Measurements from ENCODE around the gene FOXC2.
"Not testable (repeated sequence)": the region's sequence is repeated elsewhere in the genome, so short reads cannot be mapped to it uniquely, and the experiment has no call there.

Gene FOXC2

GRCh38 chr16:86575095-86575685, 8.6 kb downstream of the FOXC2 start:
- no peak for DNase-seq

DNA sequence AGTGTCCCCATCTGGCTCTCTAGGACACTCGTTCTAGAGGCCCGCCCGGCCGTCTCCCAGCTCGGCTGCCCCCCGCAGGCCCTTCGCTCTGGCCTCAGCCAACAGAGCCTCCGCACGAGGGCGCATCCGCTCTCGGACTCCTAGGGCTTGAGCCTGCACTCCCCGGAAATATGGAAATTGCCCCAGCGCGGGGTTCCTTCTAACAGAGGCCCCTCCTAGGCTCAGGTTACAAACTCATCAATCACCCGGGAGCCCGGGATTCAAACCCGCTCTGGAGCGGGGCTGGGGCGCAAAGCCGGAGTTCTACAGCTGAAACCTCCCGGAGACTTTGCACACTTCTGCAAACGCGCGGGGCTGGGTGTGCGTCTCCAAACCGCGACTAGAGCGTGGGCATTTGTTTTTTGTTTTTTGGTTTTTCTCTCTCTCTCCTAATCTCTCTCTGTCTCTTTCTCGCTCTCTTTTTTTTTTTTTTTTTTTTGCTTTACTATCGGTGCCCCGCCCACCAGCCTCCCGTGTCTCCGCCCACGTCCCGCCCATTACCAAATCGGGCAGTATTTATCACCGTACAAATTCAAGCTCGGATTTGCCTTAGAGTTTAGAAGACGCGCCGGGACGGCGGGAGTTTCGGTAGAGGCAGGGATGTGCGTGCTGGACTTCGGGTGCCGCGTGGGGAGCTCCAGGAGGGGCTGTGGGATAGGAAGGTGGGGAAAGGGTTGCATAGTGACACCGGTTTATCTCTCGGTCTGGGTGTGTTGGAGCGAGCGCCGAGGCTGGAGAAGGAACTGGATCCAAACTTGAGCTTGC, 9.3 kb downstream of the FOXC2 start:
- DNase-seq, result no peak

DNA sequence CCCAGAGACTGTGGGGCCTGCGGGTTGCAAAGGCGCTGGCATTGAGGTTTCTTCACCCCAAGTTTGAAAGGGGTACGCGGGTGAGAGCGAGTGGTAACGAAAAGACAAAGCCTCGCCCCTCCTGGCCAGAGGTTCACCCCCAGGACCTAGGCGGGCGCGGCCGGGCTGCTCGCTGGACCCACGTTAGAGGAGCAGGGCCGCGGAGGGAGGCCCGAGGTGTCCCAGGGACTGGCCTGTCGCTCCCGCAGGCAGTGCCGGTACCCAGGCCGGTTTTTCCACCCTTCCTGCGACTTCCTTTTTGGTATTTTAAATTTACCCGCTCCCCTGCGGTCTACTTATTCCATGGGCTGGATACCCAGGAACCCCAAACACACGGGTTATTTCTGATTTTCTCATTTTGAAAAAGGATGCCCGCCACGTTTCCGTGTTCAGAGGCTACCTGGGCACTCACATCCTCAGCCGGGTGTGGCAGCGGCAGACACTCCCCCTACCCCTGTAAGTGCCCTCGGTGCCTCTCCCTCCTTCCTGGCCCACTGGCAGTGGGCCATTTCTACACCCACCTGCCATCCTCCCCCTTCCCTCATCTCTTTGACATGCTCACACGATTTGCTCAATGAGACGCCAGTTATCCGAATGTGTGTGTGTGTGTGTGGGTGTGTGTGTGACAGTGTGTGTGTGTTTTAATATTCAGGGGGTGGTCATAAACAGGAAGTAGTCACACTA, 10.1 kb downstream of the FOXC2 start:
- no peak for DNase-seq

- no peak for DNase-seq
Observed at GRCh38 chr16:86577314-86577971, 10.8 kb downstream of the FOXC2 start.

- no peak for DNase-seq
Observed at GRCh38 chr16:86578061-86578599, 11.5 kb downstream of the FOXC2 start, which contains the start of gene FOXL1. Gene FOXL1 (plus strand): TSS chr16:86578549. CDS start chr16:86578724, 175 bp downstream.

DNA sequence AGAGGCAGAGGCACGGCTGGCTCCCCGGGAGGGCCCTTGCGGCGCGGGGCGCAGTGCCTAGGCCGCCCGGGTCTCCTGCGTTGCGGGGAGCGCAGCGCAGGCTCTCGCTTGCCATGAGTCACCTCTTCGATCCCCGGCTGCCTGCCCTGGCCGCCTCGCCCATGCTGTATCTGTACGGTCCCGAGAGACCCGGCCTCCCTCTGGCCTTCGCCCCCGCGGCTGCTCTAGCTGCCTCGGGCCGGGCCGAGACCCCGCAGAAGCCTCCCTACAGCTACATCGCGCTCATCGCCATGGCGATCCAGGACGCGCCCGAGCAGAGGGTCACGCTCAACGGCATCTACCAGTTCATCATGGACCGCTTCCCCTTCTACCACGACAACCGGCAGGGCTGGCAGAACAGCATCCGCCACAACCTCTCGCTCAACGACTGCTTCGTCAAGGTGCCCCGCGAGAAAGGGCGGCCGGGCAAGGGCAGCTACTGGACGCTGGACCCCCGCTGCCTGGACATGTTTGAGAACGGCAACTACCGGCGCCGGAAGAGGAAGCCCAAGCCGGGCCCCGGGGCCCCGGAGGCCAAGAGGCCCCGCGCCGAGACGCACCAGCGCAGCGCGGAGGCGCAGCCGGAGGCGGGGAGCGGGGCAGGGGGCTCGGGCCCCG, 12.1 kb downstream of the FOXC2 start:
- DNase-seq, result no peak

GRCh38 chr16:86579268-86580062, 12.8 kb downstream of the FOXC2 start:
- DNase-seq, result no peak

DNA sequence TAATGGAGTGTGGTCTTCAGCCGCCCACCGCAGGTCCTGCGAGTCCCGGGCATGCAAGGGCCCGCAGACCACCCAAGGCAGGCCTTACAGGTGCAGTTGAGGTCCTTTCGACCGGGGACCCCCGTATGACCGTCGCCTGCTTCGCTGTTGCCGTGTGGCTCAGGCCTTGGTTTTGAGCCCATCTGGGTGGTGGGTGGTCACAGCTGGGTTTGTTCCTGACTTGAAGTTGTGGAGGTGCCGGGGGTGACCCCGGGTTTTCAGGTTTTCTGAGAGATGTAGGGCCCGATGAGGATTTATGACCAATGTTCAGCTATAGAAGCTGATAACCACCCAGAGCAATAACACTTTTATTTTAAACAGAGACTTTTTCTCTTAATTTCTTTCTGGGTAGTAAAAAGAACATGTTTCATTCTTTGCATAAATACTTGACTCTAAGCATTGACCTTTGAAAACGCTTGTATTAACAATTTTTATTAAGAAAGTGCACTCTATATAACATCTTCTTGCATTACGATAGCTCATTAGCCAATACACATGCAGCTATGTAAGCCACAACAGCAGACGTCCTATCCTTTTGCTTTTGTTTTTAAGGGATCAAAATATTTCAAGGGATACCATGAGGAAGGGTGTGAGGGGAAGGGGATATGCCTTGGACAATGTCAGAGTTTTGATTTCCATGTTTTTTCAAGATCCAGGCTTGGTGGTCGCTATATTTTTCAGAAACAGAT, 13.6 kb downstream of the FOXC2 start:
- no peak for DNase-seq

GRCh38 chr16:86580791-86581170, 14.2 kb downstream of the FOXC2 start:
- no peak for DNase-seq

GRCh38 chr16:86581458-86581857, 14.8 kb downstream of the FOXC2 start:
- DNase-seq, result no peak

- DNase-seq, result no peak
Observed at GRCh38 chr16:86584071-86584685, 17.5 kb downstream of the FOXC2 start.

GRCh38 chr16:86584726-86585721, 18.4 kb downstream of the FOXC2 start:
- no peak for DNase-seq

DNA sequence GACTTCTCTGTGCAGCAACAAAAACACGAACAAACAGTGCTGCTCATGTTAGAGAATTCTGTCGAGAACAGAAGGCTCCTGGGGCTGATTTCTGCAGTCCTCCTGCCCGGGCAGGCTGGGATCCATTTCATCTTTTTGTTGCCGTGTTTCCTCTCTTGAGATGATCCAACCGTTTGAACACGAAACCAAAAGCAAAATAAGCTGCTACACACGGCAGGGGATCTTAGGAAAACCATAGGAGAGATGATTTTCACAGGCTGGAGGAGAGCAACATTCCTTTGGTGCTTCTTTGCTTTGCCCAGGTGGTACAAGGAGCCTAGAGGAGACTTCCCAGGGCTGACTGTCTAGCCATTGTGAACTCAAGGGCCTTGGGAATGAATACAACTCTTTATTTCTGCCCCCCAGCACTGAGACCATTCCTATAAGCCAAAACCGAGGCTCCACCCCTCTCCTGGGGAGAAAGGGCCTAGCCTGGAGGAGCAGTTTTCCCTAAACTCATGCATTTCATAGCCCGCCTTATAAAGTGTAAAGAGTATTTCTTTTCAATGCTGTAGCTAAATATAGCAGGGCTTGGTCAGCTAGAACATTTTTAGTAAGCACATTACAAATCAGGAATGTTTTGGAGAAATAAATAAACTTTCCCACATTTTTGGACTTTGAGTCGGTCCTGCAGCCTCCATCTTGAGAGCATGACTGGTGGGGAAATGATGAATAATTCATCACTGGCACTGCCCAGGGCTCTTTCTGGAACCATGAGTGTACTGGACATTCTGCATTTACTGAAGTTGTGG, 19.4 kb downstream of the FOXC2 start:
- no peak for DNase-seq

DNA sequence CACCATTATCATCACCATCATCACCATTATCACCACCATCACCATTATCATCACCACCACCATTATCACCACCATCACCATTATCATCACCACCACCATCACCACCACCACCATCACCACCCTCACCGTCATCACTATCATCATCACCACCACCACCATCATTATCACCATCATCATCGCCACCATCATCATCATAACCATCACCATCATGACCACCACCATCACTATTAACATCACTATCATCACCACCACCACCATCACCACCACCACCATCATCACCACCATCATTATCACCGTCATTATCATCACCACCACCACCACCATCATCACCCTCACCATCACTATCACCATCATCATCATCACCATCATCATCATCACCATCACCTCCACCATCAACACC, 20.9 kb downstream of the FOXC2 start:
- no peak for DNase-seq

DNA sequence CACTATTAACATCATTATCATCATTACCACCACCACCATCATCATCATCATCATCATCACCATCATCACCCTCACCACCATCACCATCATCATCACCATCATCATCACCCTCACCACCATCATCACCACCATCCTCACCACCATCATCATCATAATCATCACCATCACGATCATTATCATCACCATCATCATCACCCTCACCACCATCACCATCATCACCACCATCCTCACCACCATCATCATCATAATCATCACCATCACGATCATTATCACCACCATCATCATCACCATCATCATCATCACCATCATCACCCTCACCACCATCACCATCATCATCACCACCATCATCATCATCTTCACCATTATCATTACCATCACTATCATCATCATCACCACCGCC, 21.3 kb downstream of the FOXC2 start:
- DNase-seq, result not testable (repeated sequence)

GRCh38 chr16:86590501-86591144, 24.0 kb downstream of the FOXC2 start:
- DNase-seq, result no peak

- DNase-seq, result no peak
Observed at GRCh38 chr16:86591270-86591669, 24.6 kb downstream of the FOXC2 start.
